NCI-H446 treated with DMSO at 0.1 percent for 48 hours (cell line): ENCODE measurements around the gene KIF23.
"Not testable (repeated sequence)": the region's sequence is repeated elsewhere in the genome, so short reads cannot be mapped to it uniquely, and the experiment has no call there.

Experiments
- DNase-seq: peaks from one replicate; lab custom pipeline; 2025; lab: John Stamatoyannopoulos, UW

The KIF23 gene

GRCh38 chr15:69434679-69435078, 20.5 kb downstream of the KIF23 start:
- DNase-seq = no peak

- DNase-seq = no peak
Observed at GRCh38 chr15:69435985-69436384, 21.8 kb downstream of the KIF23 start.

DNA sequence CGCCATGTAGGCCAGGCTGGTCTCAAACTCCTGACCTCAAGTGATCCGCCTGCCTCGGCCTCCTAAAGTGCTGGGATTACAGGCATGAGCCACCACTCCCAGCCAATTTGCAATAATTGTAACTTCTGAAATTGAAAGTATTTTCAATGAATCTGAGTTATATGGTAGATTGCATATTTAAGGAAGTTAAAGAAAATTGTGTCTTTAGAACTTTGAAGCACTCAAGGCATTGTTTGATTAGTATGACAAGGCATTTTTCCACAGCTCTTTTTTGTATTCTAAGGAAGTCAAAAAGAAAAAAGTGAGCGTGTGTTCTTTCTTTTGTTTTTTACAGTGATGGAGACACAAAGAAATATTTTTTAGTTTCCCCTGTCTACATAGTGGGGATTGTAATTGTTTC, 22.8 kb downstream of the KIF23 start:
- DNase-seq = no peak

GRCh38 chr15:69439623-69440022, 25.5 kb downstream of the KIF23 start:
- DNase-seq = no peak

- no peak for DNase-seq
Observed at GRCh38 chr15:69443032-69443611, 29.0 kb downstream of the KIF23 start.

GRCh38 chr15:69444686-69445085, 30.5 kb downstream of the KIF23 start:
- DNase-seq = no peak

DNA sequence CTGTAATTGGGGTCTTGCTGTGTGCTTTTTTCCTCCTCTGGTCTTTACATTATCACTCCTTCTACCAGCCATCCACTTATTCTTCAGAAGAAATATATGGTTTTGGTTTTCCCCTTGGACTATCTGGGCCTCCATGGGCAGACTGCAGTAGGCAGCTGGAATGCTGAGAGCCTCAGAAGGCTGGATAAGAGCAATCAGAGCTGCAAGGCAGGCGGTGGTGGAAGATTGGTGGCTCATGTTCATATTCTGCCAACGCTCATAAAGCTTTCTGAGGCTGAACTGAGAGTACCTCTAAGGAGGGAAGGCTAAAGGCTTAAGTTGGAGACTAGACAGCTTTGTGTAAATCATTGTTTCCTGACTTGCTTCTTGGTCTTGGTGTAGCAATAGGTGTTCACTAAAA, 32.8 kb downstream of the KIF23 start:
- no peak for DNase-seq

- DNase-seq = not testable (repeated sequence)
Observed at GRCh38 chr15:69450221-69450620, 36.1 kb downstream of the KIF23 start.

DNA sequence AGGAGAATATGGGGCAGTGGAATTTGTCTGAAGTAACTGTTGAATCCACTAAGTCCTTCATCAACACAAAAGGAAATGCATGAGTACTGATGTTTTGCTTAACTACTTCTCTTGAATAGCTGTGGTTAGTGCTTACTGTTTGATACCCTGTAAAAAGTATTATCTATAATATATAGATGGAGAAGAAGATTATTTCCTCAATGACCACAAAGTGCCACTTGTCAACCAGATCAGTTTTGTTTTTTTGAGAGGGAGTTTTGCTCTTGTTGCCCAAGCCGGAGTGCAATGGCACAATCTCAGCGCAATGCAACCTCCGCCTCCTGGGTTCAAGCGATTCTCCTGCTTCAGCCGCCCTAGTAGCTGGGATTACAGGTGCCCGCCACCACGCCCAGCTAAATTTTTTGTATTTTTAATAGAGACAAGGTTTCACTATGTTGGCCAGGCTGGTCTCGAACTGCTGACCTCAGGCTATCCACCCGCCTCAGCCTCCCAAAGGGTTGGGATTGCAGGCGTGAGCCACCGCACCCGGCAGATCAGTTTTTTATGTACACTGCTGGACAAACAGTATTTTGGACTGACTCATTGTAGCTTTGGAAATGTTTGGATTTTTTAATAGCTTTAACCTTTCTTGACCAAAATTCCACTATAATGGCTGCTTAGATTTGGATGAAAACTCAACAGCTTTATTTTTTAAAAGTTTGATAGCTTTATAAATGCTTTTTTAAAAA, 37.0 kb downstream of the KIF23 start:
- DNase-seq = no peak

DNA sequence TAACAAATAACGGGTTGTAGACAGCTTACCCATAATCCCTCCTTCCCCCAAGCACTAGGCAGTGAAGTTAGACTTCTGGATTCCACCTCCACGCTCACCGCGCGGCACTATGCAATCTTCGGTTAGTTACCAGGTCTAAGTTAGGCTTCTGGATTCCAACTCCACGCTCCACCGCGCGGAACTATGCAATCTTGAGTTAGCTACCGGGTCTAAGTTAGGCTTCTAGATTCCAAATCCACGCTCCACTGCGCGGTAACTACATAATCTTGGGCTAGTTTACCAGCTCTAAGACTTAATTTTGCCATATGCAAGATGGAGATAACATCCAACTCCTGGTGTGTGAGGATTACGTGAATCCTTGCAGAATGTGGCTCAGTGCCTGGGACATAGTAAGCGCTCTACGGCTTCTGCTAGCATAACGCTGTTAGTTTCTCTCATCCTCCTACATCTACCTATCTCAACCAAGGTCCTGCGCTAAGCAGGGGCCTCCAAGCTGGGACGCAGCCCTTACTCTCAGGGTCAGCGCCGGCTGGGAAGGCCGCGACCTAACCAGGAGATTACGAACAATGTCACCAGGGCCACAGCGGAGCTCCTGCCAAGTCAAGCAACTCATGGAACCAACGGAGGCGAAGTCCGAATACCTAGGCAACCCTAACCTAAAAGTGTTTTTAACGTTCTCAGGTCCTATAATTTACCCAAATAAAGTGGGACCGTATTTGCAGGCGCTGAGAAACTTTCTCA, 38.0 kb downstream of the KIF23 start:
- no peak for DNase-seq

DNA sequence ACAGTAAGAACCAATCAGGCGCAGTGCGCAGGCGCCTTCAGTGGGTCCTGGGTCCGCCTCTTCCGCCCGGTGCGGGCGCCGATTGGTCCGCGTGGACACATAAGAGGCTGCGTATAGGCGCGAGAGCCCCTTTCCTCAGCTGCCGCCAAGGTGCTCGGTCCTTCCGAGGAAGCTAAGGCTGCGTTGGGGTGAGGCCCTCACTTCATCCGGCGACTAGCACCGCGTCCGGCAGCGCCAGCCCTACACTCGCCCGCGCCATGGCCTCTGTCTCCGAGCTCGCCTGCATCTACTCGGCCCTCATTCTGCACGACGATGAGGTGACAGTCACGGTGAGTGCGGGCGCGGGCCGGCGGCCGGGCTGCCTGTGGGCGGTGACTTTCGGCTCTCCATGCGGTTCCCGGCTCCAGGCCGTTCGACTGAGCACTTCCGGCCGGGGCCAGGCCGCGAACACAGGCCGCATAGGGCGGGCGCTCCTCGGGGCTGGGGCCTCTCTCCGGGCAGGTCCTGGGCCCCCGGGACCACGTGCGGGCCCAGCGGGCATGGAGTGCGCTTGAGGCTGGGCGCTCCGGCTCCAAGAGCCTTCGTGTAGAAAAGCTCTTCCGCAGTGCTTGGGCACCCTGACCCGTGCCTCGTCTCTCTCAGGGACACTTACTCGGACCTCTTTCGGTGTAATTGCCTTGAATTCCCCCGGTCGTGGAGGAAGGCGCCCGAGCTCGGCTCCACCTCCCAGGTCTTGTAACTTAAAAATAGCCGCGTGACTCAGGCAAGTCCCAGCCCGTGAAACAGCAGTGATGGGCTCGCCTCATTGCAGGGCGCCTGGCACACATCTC, 38.8 kb downstream of the KIF23 start, which contains the start of gene RPLP1:
Gene RPLP1 (plus strand): TSS at position 127 of the 830 bp plus-strand sequence. CDS start 131 bp downstream, at position 258.
- DNase-seq = peak; percentile 87

- DNase-seq = no peak
Observed at GRCh38 chr15:69454953-69455352, 40.8 kb downstream of the KIF23 start.

DNA sequence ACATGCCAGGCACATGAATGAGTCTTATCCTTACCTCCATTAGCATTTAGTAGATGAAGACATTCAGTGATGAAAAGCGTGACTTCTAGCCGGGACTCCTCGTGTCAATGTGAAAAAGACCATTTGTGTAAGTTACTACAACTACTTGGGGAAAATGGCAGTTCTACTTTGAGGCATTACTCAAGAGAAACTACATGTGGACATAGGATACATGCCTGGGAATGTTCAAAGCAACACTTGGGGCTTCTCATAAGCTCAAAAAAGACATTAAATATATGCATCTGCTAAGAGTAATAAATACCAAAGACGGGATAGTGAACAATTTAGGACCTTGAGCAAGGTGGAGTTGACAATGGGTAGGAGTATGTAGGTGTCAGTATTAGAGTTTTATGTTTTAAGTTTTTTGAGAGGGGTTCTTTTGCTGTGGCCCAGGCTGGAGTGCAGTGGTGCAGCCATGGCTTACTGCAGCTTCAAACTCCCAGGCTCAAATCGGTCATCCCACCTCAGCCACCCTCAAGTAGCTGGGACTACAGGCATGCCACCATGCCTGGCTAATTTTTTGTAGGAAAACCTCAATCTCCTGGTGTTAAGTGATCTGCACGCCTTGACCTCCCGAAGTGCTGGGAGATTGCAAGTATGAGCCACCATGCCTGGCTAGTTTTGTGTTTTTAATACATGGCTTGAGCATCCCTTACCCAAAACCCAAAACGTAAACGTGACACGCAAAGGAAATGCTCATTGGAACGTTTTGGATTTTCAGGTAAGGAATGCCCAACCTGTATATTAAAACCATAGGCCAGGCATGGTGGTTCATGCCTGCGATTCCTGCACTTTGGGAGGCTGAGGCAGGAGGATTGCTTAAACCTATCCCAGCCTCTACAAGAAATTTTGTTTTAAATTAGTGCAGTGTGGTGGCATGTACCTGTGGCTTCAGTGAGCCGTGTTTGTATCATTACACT, 42.3 kb downstream of the KIF23 start:
- DNase-seq = no peak

DNA sequence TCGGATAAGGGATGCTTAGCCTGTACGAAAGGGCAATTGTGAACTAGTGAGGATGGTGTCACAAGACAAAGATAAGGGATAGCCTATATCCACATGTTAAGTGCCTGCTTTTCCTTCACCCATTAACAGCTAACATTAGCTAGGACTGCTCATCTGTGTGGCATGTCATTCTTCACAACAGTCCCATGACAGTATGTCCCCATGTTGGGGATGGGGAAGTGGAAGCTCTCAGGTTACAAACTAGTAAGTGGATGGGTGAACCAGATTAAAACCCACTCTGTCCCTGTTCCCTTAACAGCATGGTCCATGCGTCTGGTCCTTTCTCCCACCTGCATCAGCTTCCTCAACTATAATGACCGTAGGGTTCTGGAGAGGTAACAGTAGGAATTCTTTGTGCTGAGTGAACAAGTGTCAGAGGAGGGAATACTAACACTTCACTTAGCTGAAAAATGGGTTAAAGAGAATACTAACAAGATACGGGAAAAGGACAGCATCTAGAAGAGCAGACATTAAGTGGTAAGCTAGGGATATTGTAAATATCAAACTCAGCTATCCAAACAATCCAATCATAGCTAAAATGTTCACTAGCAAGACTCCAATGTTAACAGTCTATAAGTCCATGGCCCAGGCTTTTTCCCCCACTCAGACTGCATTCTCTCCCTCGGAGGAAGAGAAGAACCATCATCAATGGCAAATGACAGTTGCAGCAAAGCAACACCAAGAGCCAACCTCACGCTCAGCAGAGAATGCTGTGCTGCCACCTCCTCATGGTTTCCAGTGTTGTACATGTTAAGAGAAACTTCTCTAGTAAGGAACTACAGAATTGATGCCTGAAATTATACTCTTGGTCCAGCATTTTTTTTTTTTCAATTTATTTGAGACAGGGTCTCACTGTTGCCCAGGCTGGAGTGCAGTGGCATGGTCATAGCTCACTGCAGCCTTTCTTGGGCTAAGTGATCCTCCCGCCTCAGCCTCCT, 43.4 kb downstream of the KIF23 start:
- no peak for DNase-seq

DNA sequence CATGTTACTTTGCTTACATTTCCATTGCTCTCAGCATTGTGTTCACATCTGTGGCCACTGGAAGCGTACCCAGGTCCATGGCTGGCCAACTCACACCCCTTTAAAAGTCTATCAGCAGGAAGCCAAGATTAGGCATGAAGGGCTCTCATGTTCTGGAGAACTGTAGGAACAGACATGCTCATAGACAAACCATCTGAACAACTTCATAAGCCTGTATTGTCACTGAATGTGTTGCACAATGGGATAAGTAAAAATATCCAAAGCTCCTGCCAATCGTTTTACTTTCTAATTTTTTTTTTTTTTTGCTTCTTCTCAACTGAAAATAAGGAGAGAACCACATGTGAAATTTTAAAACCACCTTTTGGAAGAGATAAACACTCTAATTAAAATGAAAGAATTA, 44.9 kb downstream of the KIF23 start:
- no peak for DNase-seq

DNA sequence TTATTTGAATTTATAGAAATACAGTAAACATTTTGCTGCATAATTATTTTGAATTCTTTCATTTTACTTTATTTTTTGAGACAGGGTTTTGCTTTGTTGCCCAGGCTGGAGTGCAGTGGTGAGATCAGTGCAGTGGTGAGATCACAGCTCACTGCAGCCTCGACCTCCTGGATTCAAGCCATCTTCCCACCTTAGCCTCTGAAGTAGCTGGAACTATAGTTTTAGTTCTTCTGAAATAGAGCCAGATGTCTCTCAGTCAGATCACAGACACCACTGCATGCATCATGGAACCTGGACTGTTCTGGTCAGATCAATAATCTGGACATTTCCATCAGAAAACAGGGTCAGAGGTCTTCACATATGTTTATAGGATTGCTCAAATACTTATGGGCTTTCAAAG, 46.3 kb downstream of the KIF23 start:
- DNase-seq = no peak

DNA sequence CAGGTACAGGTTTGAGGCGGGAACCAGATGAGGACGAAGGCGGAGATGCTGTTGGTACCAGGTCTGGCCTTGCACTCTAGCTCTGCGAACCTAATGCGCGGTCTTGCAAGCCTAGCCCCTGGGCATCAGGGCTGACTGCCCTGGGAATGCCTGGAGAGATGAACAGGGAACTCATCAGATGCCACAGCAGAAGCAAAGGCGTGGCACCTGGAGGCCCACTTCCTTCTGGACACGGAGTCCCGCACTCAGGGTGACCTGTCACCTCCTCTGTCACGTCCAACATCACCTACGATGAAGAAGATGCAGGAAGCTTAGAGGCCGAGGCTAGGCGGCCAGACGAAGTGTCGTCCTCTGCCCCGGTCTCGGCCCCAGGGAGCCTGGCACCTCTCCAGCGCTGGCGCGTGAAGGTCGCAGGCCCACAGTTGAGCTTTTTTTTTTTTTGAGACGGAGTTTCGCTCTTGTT, 47.9 kb downstream of the KIF23 start:
- DNase-seq = no peak

DNA sequence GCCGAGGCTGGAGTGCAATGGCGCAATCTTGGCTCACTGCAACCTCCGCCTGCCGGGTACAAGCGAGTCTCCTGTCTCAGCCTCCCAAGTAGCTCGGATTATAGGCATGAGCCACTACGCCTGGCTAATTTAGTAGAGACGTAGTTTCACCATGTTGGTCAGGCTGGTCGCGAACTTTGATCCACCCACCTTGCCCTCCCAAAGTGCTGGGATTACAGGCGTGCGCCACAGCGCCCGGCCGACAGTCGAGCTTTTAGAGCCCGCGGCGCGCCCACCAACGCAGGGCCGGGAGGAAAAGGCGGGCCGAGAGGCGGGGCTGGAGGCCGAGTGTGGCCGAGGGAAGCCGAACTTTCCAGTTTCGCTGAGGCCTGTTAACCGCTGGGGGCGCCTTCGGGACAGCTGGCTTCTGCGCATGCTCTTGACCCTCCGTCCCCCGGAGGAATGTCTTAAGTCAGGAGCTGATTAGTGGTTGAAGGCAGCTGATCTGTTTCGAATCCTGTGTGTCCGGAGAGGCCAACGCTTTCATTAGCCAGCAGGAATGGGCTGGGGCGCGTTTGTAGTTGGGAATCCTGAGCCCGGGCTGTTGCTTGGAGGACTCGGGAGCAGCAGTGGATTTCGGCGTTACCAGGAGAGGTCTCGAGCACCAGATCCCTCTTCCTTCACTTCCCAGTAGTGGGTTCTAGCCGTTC, 48.5 kb downstream of the KIF23 start:
- peak; percentile 91 for DNase-seq

DNA sequence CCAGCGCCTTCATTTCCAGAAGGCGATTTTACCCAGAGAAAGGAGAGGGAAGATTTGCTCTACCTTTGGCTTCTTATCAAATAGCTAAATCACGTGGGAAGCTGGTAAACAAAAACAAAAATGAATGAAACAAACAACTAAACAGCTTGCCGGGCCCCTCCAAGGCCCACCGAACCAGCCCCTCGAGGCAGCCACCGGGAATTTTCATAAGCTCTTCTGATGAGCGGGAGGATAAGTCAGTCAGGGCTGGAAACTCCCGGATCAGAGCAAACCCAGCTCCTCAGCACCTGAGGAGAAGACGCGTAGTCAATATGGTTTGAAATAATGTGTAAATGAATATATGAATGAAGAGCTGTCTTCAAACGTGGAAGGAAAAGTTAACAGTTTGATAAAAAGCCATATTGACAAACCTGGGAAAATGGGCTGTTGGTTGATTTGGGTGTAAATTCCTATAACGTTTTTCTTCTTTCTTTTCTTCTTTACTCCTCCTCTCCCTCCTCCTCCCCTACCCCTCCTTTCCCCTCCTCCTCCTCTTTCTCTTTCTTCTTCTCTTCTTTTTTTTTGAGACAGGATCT, 49.1 kb downstream of the KIF23 start:
- no peak for DNase-seq
